MM.1S (cell line): ENCODE measurements around the gene TMOD4.

Source experiments
- DNase-seq: peaks from one replicate; pipeline ENCODE4 v3.0.0-alpha.2; 2015
- H2AFZ ChIP-seq: fragments of 300-600 bp; sonication (generic); 2 replicates; pipeline ENCODE4 v1.6.0; 2016; ENCODE audit warnings: antibody characterized with exemption, low read length
- H3F3A ChIP-seq: fragments of 300-600 bp; sonication (generic); 2 replicates; pipeline ENCODE4 v1.6.1; 2016; ENCODE audit warnings: mild to moderate bottlenecking, antibody characterized with exemption, low read length, moderate library complexity, mixed read lengths; ENCODE audit not compliant: insufficient read depth
- H3K27ac ChIP-seq: fragments of 300-600 bp; sonication (generic); 2 replicates; pipeline ENCODE4 v1.5.1; 2016; ENCODE audit warnings: mild to moderate bottlenecking, low read length
- H3K27me3 ChIP-seq: fragments of 300-600 bp; sonication (generic); replicated peaks from 2 replicates; pipeline ENCODE4 v1.6.0; 2016; ENCODE audit warnings: low read length; ENCODE audit not compliant: insufficient read depth
- H3K36me3 ChIP-seq: fragments of 300-600 bp; sonication (generic); replicated peaks from 2 replicates; pipeline ENCODE4 v1.6.1; 2016; ENCODE audit warnings: mild to moderate bottlenecking, low read length, mixed read lengths; ENCODE audit not compliant: insufficient read depth
- H3K4me1 ChIP-seq: fragments of 300-600 bp; sonication (generic); 2 replicates; pipeline ENCODE4 v1.6.1; 2016; ENCODE audit warnings: low read length, mixed read lengths
- H3K4me2 ChIP-seq: fragments of 300-600 bp; sonication (generic); 2 replicates; pipeline ENCODE4 v1.6.0; 2016; ENCODE audit warnings: low read depth, low read length
- H3K4me3 ChIP-seq: fragments of 300-600 bp; sonication (generic); 2 replicates; pipeline ENCODE4 v1.5.1; 2016; ENCODE audit warnings: low read length, mixed read lengths
- H3K79me2 ChIP-seq: fragments of 300-600 bp; sonication (generic); 2 replicates; pipeline ENCODE4 v1.6.1; 2016; ENCODE audit warnings: mixed run types, low read length, mixed read lengths
- H3K9ac ChIP-seq: fragments of 300-600 bp; sonication (generic); 2 replicates; pipeline ENCODE4 v1.6.1; 2016; ENCODE audit warnings: low read length, mixed read lengths
- H3K9me2 ChIP-seq: fragments of 300-600 bp; sonication (generic); replicated peaks from 2 replicates; pipeline ENCODE4 v1.6.1; 2016; ENCODE audit warnings: mild to moderate bottlenecking, low read length, mixed read lengths; ENCODE audit not compliant: insufficient read depth
- H3K9me3 ChIP-seq: fragments of 300-600 bp; sonication (generic); replicated peaks from 2 replicates; pipeline ENCODE4 v1.6.1; 2016; ENCODE audit warnings: mild to moderate bottlenecking, low read length, mixed read lengths; ENCODE audit not compliant: insufficient read depth
- H4K20me1 ChIP-seq: fragments of 300-600 bp; sonication (generic); 2 replicates; pipeline ENCODE4 v1.6.1; 2016; ENCODE audit warnings: mild to moderate bottlenecking, low read length, moderate library complexity, mixed read lengths; ENCODE audit not compliant: insufficient read depth
- CTCF ChIP-seq: fragments of 300-600 bp; sonication (generic); IDR thresholded peaks from 2 replicates; pipeline ENCODE4 v1.5.1; 2016; ENCODE audit warnings: antibody characterized with exemption, low read length, mixed read lengths
- EZH2 ChIP-seq: fragments of 300-600 bp; sonication (generic); optimal IDR thresholded peaks from 2 replicates; pipeline ENCODE3; 2017; ENCODE audit warnings: low read depth, mild to moderate bottlenecking, antibody characterized with exemption, low read length, mixed read lengths
- EZH2phosphoT487 ChIP-seq: fragments of 300-600 bp; sonication (generic); IDR thresholded peaks from 2 replicates; pipeline ENCODE4 v1.6.1; 2018; ENCODE audit warnings: antibody characterized with exemption, low read length

TMOD4 gene

GRCh38 chr1:151165738-151166504 lies 9.9 kb downstream of the TMOD4 start, which contains the start of the genes LYSMD1 and SCNM1:
Gene LYSMD1, minus strand, starts transcription at chr1:151165902. Its CDS starts 644 bp downstream, at chr1:151165258.
Gene SCNM1, plus strand, starts transcription at chr1:151166144. Its CDS starts 9 bp downstream, at chr1:151166153.
- Histone ChIP-seq H3K4me3 (peak within 1 kb of the TSS; percentile 86), H3K4me2 (peak within 1 kb of the TSS; percentile 91), H3K9ac (peak within 1 kb of the TSS; percentile 77), H4K20me1 (no peaks in the 10 kb centered on the region), H3K27me3 (no peaks in the 10 kb centered on the region), H3F3A (peaks cover 4% of the 10 kb centered on the region), H3K9me2 (no peaks in the 10 kb centered on the region), H3K4me1 (peaks cover 7% of the 10 kb centered on the region), H3K9me3 (no peaks in the 10 kb centered on the region), H2AFZ (peak within 1 kb of the TSS; percentile 99), H3K79me2 (peaks cover 30% of the 10 kb centered on the region), H3K36me3 (no peaks in the 10 kb centered on the region), H3K27ac (peak within 1 kb of the TSS; percentile 51; the same call in 1 of the 2 replicates)
- TF ChIP-seq EZH2 (no peak), CTCF (no peak), EZH2phosphoT487 (no peak)
- DNase-seq: peak; percentile 100

- Histone ChIP-seq H3K9ac (peak overlapping the region; percentile 74), H3K9me2 (no peaks in the 10 kb centered on the region), H4K20me1 (no peaks in the 10 kb centered on the region), H3K36me3 (no peaks in the 10 kb centered on the region), H3K27me3 (no peaks in the 10 kb centered on the region), H3K27ac (peak overlapping the region; percentile 6; the same call in 1 of the 2 replicates), H3K4me2 (peak overlapping the region; percentile 91), H3K9me3 (no peaks in the 10 kb centered on the region), H3K79me2 (peaks cover 30% of the 10 kb centered on the region), H2AFZ (peak overlapping the region; percentile 99), H3K4me1 (peaks cover 7% of the 10 kb centered on the region), H3F3A (peaks cover 4% of the 10 kb centered on the region; the same call in 1 of the 2 replicates), H3K4me3 (peak overlapping the region; percentile 86)
- TF ChIP-seq EZH2phosphoT487 (no peak), CTCF (no peak), EZH2 (no peak)
- DNase-seq: no peak
These were observed 10.5 kb downstream of the TMOD4 start for GRCh38 chr1:151165281-151165737.

GRCh38 chr1:151164732-151165280 lies 11.0 kb downstream of the TMOD4 start:
- Histone ChIP-seq H4K20me1 (no peaks in the 10 kb centered on the region), H3K4me3 (peak overlapping the region; percentile 86), H2AFZ (peak overlapping the region; percentile 99), H3K27ac (no peak overlapping the region), H3K79me2 (peaks cover 30% of the 10 kb centered on the region), H3K9me3 (no peaks in the 10 kb centered on the region), H3K27me3 (no peaks in the 10 kb centered on the region), H3K36me3 (no peaks in the 10 kb centered on the region), H3K9me2 (no peaks in the 10 kb centered on the region), H3K4me2 (peak overlapping the region; percentile 91), H3K4me1 (peaks cover 7% of the 10 kb centered on the region), H3F3A (peaks cover 4% of the 10 kb centered on the region; the same call in 1 of the 2 replicates), H3K9ac (peak overlapping the region; percentile 74)
- no peak for DNase-seq
- TF ChIP-seq EZH2 (no peak), CTCF (no peak)
